B cell (primary cell): ENCODE data around the gene THAP4. TPM values are rescaled to one million over a fixed set of nuclear protein-coding genes. Genes with fewer than 3 reads are reported as not detected.

Experiments
- ATAC-seq: fragments of 200-7000 bp; cut with Tn5 transposase; one replicate; pipeline ENCODE4 v1.10.0; 2021; ENCODE audit warnings: low read depth, mild to moderate bottlenecking, moderate number of reproducible peaks, moderate library complexity
- CTCF ChIA-PET: fragments of 350-600 bp; sonication (Branson Sonifier 250); formaldehyde crosslinking; loops from one replicate; lab custom pipeline; 2021; ENCODE audit warnings: antibody characterized with exemption, inconsistent platforms; lab: Charles Lee
- POLR2A ChIA-PET: fragments of 350-600 bp; sonication (Branson Sonifier 250); formaldehyde crosslinking; loops from one replicate; lab custom pipeline; 2021; ENCODE audit warnings: antibody characterized with exemption; lab: Charles Lee
- DNase-seq: peaks from one replicate; pipeline ENCODE4 v3.0.0; 2013
- H2AFZ ChIP-seq: 2 replicates; pipeline ENCODE4 v1.6.1; 2012; ENCODE audit warnings: mild to moderate bottlenecking, low read depth, low read length; ENCODE audit not compliant: insufficient read depth, poor library complexity, severe bottlenecking
- H3K27ac ChIP-seq, 2 donors: 1 replicate in 1 of 2; 2 replicates in 1 of 2; pipeline ENCODE4 v1.5.1; 2012 to 2013; ENCODE audit warnings: low read length in 2 of 2, mild to moderate bottlenecking in 2 of 2, moderate library complexity in 1 of 2
- H3K27me3 ChIP-seq, 4 experiments: fragments of 200-600 bp in 1 of 4; sonication (generic) in 1 of 4; replicated peaks in 1 of 4; 1 replicate in 2 of 4; 2 replicates in 2 of 4; pipeline versions ENCODE4 v1.6.1 to v1.7.0; 2013 to 2016; ENCODE audit warnings: low read length in 3 of 4, mild to moderate bottlenecking in 2 of 4, mixed read lengths in 1 of 4, moderate library complexity in 1 of 4; ENCODE audit not compliant: insufficient read depth in 4 of 4, control insufficient read depth in 3 of 4; ENCODE audit errors: control extremely low read depth in 1 of 4
- H3K36me3 ChIP-seq, 2 experiments: replicated peaks in 1 of 2; 1 replicate in 1 of 2; 2 replicates in 1 of 2; pipeline versions ENCODE4 v1.6.1 to v1.7.1; 2013; ENCODE audit warnings: low read length in 1 of 2; ENCODE audit not compliant: insufficient read depth in 2 of 2, control insufficient read depth in 1 of 2; ENCODE audit errors: control extremely low read depth in 1 of 2, extremely low read depth in 1 of 2
- H3K4me1 ChIP-seq, 2 donors: fragments of 200-600 bp in 1 of 2; sonication (generic) in 1 of 2; 1 replicate in 1 of 2; 2 replicates in 1 of 2; pipeline versions ENCODE4 v1.5.1 to v1.6.1; 2013 to 2017; ENCODE audit warnings: low read length in 2 of 2; ENCODE audit not compliant: control insufficient read depth in 2 of 2, insufficient read depth in 2 of 2
- H3K4me2 ChIP-seq: replicated peaks from 2 replicates; pipeline ENCODE3; 2012; ENCODE audit warnings: mild to moderate bottlenecking, low read depth, low read length; ENCODE audit not compliant: poor library complexity, severe bottlenecking
- H3K4me3 ChIP-seq, 5 experiments: fragments of 200-600 bp in 1 of 5; sonication (generic) in 1 of 5; 1 replicate in 3 of 5; 2 replicates in 2 of 5; pipeline versions ENCODE4 v1.5.1 to v1.7.0; 2011 to 2016; ENCODE audit warnings: low read length in 4 of 5, mild to moderate bottlenecking in 4 of 5, low read depth in 2 of 5, control low read depth in 1 of 5, moderate library complexity in 1 of 5; ENCODE audit not compliant: insufficient read depth in 1 of 5; ENCODE audit errors: control extremely low read depth in 1 of 5, extremely low read depth in 1 of 5
- H3K79me2 ChIP-seq: fragments of 200-600 bp; sonication (generic); one replicate; pipeline ENCODE4 v1.6.0; 2016; ENCODE audit warnings: low read length; ENCODE audit not compliant: control insufficient read depth, insufficient read depth
- H3K9ac ChIP-seq: fragments of 200-600 bp; sonication (generic); 2 replicates; pipeline ENCODE4 v1.6.1; 2017; ENCODE audit warnings: mild to moderate bottlenecking, low read length, moderate library complexity
- H3K9me3 ChIP-seq, 3 donors: one replicate each; pipeline versions ENCODE4 v1.6.1 to v1.7.1; 2013; ENCODE audit warnings: low read length in 2 of 3; ENCODE audit not compliant: control insufficient read depth in 2 of 3, insufficient read depth in 1 of 3; ENCODE audit errors: control extremely low read depth in 1 of 3
- H4K20me1 ChIP-seq: 2 replicates; pipeline ENCODE4 v1.6.0; 2012; ENCODE audit warnings: mild to moderate bottlenecking, low read length; ENCODE audit not compliant: insufficient read depth, control insufficient read depth, poor library complexity, severe bottlenecking
- H3K27ac Mint-ChIP-seq: one replicate; pipeline ENCODE4 v1.8.0; 2021; ENCODE audit warnings: mixed read lengths
- H3K27me3 Mint-ChIP-seq: one replicate; pipeline ENCODE4 v1.8.0; 2021; ENCODE audit warnings: mixed read lengths
- H3K4me1 Mint-ChIP-seq: one replicate; pipeline ENCODE4 v1.8.0; 2021; ENCODE audit warnings: mixed read lengths
- H3K4me3 Mint-ChIP-seq: one replicate; pipeline ENCODE4 v1.8.0; 2021; ENCODE audit warnings: mixed read lengths
- H3K9me3 Mint-ChIP-seq: one replicate; pipeline ENCODE4 v1.8.0; 2022; ENCODE audit warnings: mixed read lengths; ENCODE audit not compliant: insufficient read depth
- CTCF ChIP-seq: fragments of 200-600 bp; IDR thresholded peaks from one replicate; pipeline ENCODE4 v1.8.0; 2022; ENCODE audit warnings: antibody characterized with exemption, mild to moderate bottlenecking
- EZH2 ChIP-seq: IDR thresholded peaks from 2 replicates; pipeline ENCODE4 v1.6.1; 2012; ENCODE audit warnings: borderline replicate concordance, low read depth, mild to moderate bottlenecking, moderate library complexity, low read length; ENCODE audit not compliant: insufficient read depth, poor library complexity, severe bottlenecking
- WGBS: methylation state at CpG from one replicate; pipeline ENCODE4 v1.1.5; 2013; ENCODE audit warnings: missing lambda C conversion rate; ENCODE audit not compliant: insufficient coverage; 5-methylcytosine and 5-hydroxymethylcytosine counted together
- intact Hi-C: fragments of 100-400 bp; cut with micrococcal nuclease; formaldehyde crosslinking; loops from one replicate; pipeline ENCODE4 v1.10.0; 2022
- polyA plus RNA-seq: library from polyadenylated mRNA; depleted of rRNA; stranded (reverse); fragments of >200 nt; gene quantifications from 2 replicates; pipeline ENCODE4 v1.2.3, GENCODE V29; 2012
- total RNA-seq, 2 donors: library from RNA; stranded (reverse); fragments of 120-200 nt in 1 of 2; gene quantifications; 1 replicate in 1 of 2; 2 replicates in 1 of 2; pipeline versions ENCODE4 v1.2.3 to v1.2.4, GENCODE V29; 2013 to 2022

THAP4 gene
- total and polyA plus RNA-seq, 2 donors (not counting 1 experiment from before 2014, with no cell fraction given), result 26.5 to 41.0 TPM

- CTCF ChIA-PET, result interaction anchor here (0.6 kb wide), 1 partner anchor 461 kb away, joined by 3 read pairs; no protein-coding TSS in a partner anchor
- no peak for DNase-seq
- H2AFZ ChIP-seq, result no peak overlapping the region
Observed at GRCh38 chr2:241680044-241680443, 43.1 kb upstream of the THAP4 start.

More at GRCh38 chr2:241680044-241680443, 43.1 kb upstream of the THAP4 start:
- Histone ChIP-seq H3K9me3 (no peaks in the 10 kb centered on the region), H3K4me2 (no peak overlapping the region), H3K4me3 (no peak overlapping the region), H3K9ac (no peak overlapping the region), H3K27ac (no peak overlapping the region), H4K20me1 (peaks cover 10% of the 10 kb centered on the region), H3K79me2 (peaks cover 26% of the 10 kb centered on the region), H3K27me3 (no peaks in the 10 kb centered on the region), H3K36me3 (peaks cover 2 to 41% of the 10 kb centered on the region in 2 experiments), H3K4me1 (no peaks in the 10 kb centered on the region)
- WGBS, result over 99% methylated on average over 10 of the region's 12 CpGs
- TF ChIP-seq CTCF (no peak), EZH2 (no peak)
- POLR2A ChIA-PET, result no interaction called here
- no peaks in the 10 kb centered on the region for H3K27me3 Mint-ChIP-seq
- no peak for ATAC-seq
- no peaks in the 10 kb centered on the region for H3K9me3 Mint-ChIP-seq
- H3K4me3 Mint-ChIP-seq, result no peak overlapping the region
- H3K4me1 Mint-ChIP-seq, result peaks cover 3% of the 10 kb centered on the region
- no peak overlapping the region for H3K27ac Mint-ChIP-seq
- intact Hi-C loops, result no loop called here
